Naive thymus-derived CD4-positive, alpha-beta T cell (primary cell): Measurements from ENCODE around the gene TRIO. TPM values are rescaled to one million over a fixed set of nuclear protein-coding genes. Genes with fewer than 3 reads are reported as not detected.

ENCODE experiments used
- ATAC-seq: fragments of 150-1000 bp; cut with Tn5 transposase; 2 replicates; pipeline ENCODE4 v1.10.0; 2021; ENCODE audit warnings: mild to moderate bottlenecking, moderate library complexity
- CTCF ChIA-PET: fragments of 350-600 bp; sonication (Branson Sonifier 250); formaldehyde crosslinking; loops from one replicate; lab custom pipeline; 2021; ENCODE audit warnings: antibody characterized with exemption; lab: Charles Lee
- POLR2A ChIA-PET: fragments of 350-600 bp; sonication (Branson Sonifier 250); formaldehyde crosslinking; loops from one replicate; lab custom pipeline; 2021; ENCODE audit warnings: antibody characterized with exemption, inconsistent platforms; lab: Charles Lee
- DNase-seq, 9 donors: peaks; one replicate each; pipeline versions ENCODE4 v3.0.0 to v3.0.0-alpha.2; 2020 to 2022; ENCODE audit warnings: mixed read lengths in 1 of 9
- H3K27ac ChIP-seq: one replicate; pipeline ENCODE4 v1.7.0; 2013; ENCODE audit warnings: mild to moderate bottlenecking, low read depth, low read length, moderate library complexity
- H3K27me3 ChIP-seq, 2 donors: one replicate each; pipeline ENCODE4 v1.7.0; 2013; ENCODE audit warnings: low read length in 2 of 2, mild to moderate bottlenecking in 2 of 2, moderate library complexity in 2 of 2; ENCODE audit not compliant: control insufficient read depth in 2 of 2, insufficient read depth in 2 of 2
- H3K36me3 ChIP-seq, 3 experiments: 1 replicate in 2 of 3; 2 replicates in 1 of 3; pipeline ENCODE4 v1.7.0; 2013; ENCODE audit warnings: low read length in 3 of 3, mild to moderate bottlenecking in 3 of 3, moderate library complexity in 1 of 3; ENCODE audit not compliant: insufficient read depth in 3 of 3, control insufficient read depth in 2 of 3
- H3K4me1 ChIP-seq, 2 donors: one replicate each; pipeline ENCODE4 v1.7.0; 2013; ENCODE audit warnings: low read length in 2 of 2, mild to moderate bottlenecking in 2 of 2, moderate library complexity in 1 of 2; ENCODE audit not compliant: control insufficient read depth in 2 of 2, insufficient read depth in 2 of 2
- H3K4me3 ChIP-seq: 2 replicates; pipeline ENCODE4 v1.7.0; 2013; ENCODE audit warnings: mild to moderate bottlenecking, low read length
- H3K9me3 ChIP-seq, 3 experiments: 1 replicate in 2 of 3; 2 replicates in 1 of 3; pipeline ENCODE4 v1.7.0; 2013; ENCODE audit warnings: low read length in 3 of 3; ENCODE audit not compliant: control insufficient read depth in 2 of 3
- H3K27ac Mint-ChIP-seq, 9 donors: one replicate each; pipeline ENCODE4 v1.8.0; 2020 to 2022; ENCODE audit warnings: mixed read lengths in 9 of 9, mild to moderate bottlenecking in 8 of 9, moderate library complexity in 5 of 9, inconsistent platforms in 2 of 9
- H3K27me3 Mint-ChIP-seq, 5 donors: one replicate each; pipeline ENCODE4 v1.8.0; 2021 to 2022; ENCODE audit warnings: mixed read lengths in 5 of 5, mild to moderate bottlenecking in 1 of 5
- H3K36me3 Mint-ChIP-seq, 5 donors: one replicate each; pipeline ENCODE4 v1.8.0; 2020 to 2022; ENCODE audit warnings: mixed read lengths in 5 of 5, mild to moderate bottlenecking in 3 of 5, inconsistent platforms in 1 of 5
- H3K4me1 Mint-ChIP-seq, 7 donors: one replicate each; pipeline ENCODE4 v1.8.0; 2020 to 2022; ENCODE audit warnings: mixed read lengths in 7 of 7, mild to moderate bottlenecking in 3 of 7, inconsistent platforms in 1 of 7
- H3K4me3 Mint-ChIP-seq, 10 donors: one replicate each; pipeline ENCODE4 v1.8.0; 2020 to 2022; ENCODE audit warnings: mild to moderate bottlenecking in 10 of 10, mixed read lengths in 10 of 10, moderate library complexity in 6 of 10, inconsistent platforms in 2 of 10
- H3K9me3 Mint-ChIP-seq, 11 donors: one replicate each; pipeline ENCODE4 v1.8.0; 2020 to 2022; ENCODE audit warnings: mixed read lengths in 11 of 11, mild to moderate bottlenecking in 4 of 11, inconsistent platforms in 1 of 11, moderate library complexity in 1 of 11
- intact Hi-C, 2 donors: fragments of 100-400 bp; cut with micrococcal nuclease; formaldehyde crosslinking; loops; one replicate each; pipeline ENCODE4 v1.15.1; 2023
- polyA plus RNA-seq, 2 donors: library from polyadenylated mRNA; unstranded; fragments of 300-500 nt; fragmentation: Illumina TruSeq; gene quantifications; one replicate each; pipeline ENCODE4 v1.2.3, GENCODE V29; 2021
- total RNA-seq, 6 experiments: library from RNA in 5 of 6; stranded (reverse) in 5 of 6; gene quantifications; 1 replicate in 5 of 6; 2 replicates in 1 of 6; pipeline ENCODE4 v1.2.3 and lab custom pipeline; 2021 to 2026

The TRIO gene
- total and polyA plus RNA-seq, 7 experiments from 2014 or later, result 0.16 to 45.9 (median 5.7) TPM

- no peak overlapping the region for H3K27ac Mint-ChIP-seq
- peaks cover 0 to 10% (median 3%) of the 10 kb centered on the region in 5 donors for H3K27me3 Mint-ChIP-seq
- no peak for ATAC-seq
- Histone ChIP-seq H3K9me3 (no peaks in the 10 kb centered on the region), H3K27ac (no peak overlapping the region), H3K27me3 (no peaks in the 10 kb centered on the region), H3K36me3 (no peaks in the 10 kb centered on the region), H3K4me3 (no peak overlapping the region), H3K4me1 (no peaks in the 10 kb centered on the region)
- H3K4me3 Mint-ChIP-seq, result no peak overlapping the region
- no peak for DNase-seq
- peaks cover 0 to 6% (median 0%) of the 10 kb centered on the region in 5 donors for H3K36me3 Mint-ChIP-seq
- H3K9me3 Mint-ChIP-seq, result peaks cover 0 to 19% (median 9%) of the 10 kb centered on the region in 11 donors
- CTCF ChIA-PET, result no interaction called here
- peaks cover 0 to 9% (median 0%) of the 10 kb centered on the region in 7 donors for H3K4me1 Mint-ChIP-seq
- intact Hi-C loops, result no loop called here
- POLR2A ChIA-PET, result no interaction called here
Observed at GRCh38 chr5:14518638-14519037, 375.5 kb downstream of the TRIO start.

GRCh38 chr5:14521748-14522147 lies 378.6 kb downstream of the TRIO start:
- H3K4me1 ChIP-seq, result no peaks in the 10 kb centered on the region
- H3K36me3 ChIP-seq, result no peaks in the 10 kb centered on the region
- H3K9me3 Mint-ChIP-seq, result peaks cover 0 to 14% (median 4%) of the 10 kb centered on the region in 11 donors
- ATAC-seq, result no peak
- H3K27me3 Mint-ChIP-seq, result peaks cover 0 to 10% (median 3%) of the 10 kb centered on the region in 5 donors
- ChIA-PET POLR2A (no interaction called here), CTCF (no interaction called here)
- H3K27me3 ChIP-seq, result no peaks in the 10 kb centered on the region
- H3K9me3 ChIP-seq, result no peaks in the 10 kb centered on the region
- intact Hi-C loops, result no loop called here
- H3K4me1 Mint-ChIP-seq, result peaks cover 0 to 9% (median 0%) of the 10 kb centered on the region in 7 donors
- H3K27ac ChIP-seq, result no peak overlapping the region
- H3K4me3 Mint-ChIP-seq, result no peak overlapping the region
- no peak for DNase-seq
- no peaks in the 10 kb centered on the region for H3K36me3 Mint-ChIP-seq
- no peak overlapping the region for H3K4me3 ChIP-seq
- H3K27ac Mint-ChIP-seq, result no peak overlapping the region

GRCh38 chr5:14522721-14523120 lies 379.6 kb downstream of the TRIO start:
- Mint-ChIP-seq H3K4me3 (no peak overlapping the region), H3K4me1 (peaks cover 0 to 8% (median 0%) of the 10 kb centered on the region in 7 donors), H3K36me3 (no peaks in the 10 kb centered on the region), H3K27ac (no peak overlapping the region), H3K27me3 (peaks cover 0 to 10% (median 2%) of the 10 kb centered on the region in 5 donors), H3K9me3 (peaks cover 0 to 12% (median 4%) of the 10 kb centered on the region in 11 donors)
- ATAC-seq (no peak), DNase-seq (no peak)
- POLR2A ChIA-PET, result no interaction called here
- Histone ChIP-seq H3K27me3 (no peaks in the 10 kb centered on the region), H3K9me3 (no peaks in the 10 kb centered on the region), H3K36me3 (no peaks in the 10 kb centered on the region), H3K4me1 (no peaks in the 10 kb centered on the region), H3K27ac (no peak overlapping the region), H3K4me3 (no peak overlapping the region)
- intact Hi-C loops, result no loop called here
- CTCF ChIA-PET, result no interaction called here

GRCh38 chr5:14523243-14524034 lies 380.3 kb downstream of the TRIO start:
- ChIA-PET POLR2A (no interaction called here), CTCF (no interaction called here)
- H3K4me3 ChIP-seq, result no peak overlapping the region
- H3K27ac ChIP-seq, result no peak overlapping the region
- H3K4me1 ChIP-seq, result no peaks in the 10 kb centered on the region
- intact Hi-C loops, result no loop called here
- H3K27me3 Mint-ChIP-seq, result peaks cover 0 to 10% (median 0%) of the 10 kb centered on the region in 5 donors
- H3K27me3 ChIP-seq, result no peaks in the 10 kb centered on the region
- DNase-seq (no peak), ATAC-seq (no peak)
- no peaks in the 10 kb centered on the region for H3K36me3 ChIP-seq
- no peaks in the 10 kb centered on the region for H3K9me3 ChIP-seq
- no peaks in the 10 kb centered on the region for H3K36me3 Mint-ChIP-seq
- no peak overlapping the region for H3K27ac Mint-ChIP-seq
- peaks cover 0 to 8% (median 0%) of the 10 kb centered on the region in 7 donors for H3K4me1 Mint-ChIP-seq
- peaks cover 0 to 11% (median 4%) of the 10 kb centered on the region in 11 donors for H3K9me3 Mint-ChIP-seq
- no peak overlapping the region for H3K4me3 Mint-ChIP-seq

- CTCF ChIA-PET, result no interaction called here
- Mint-ChIP-seq H3K9me3 (peaks cover 0 to 7% (median 0%) of the 10 kb centered on the region in 11 donors), H3K4me1 (peaks cover 0 to 8% (median 0%) of the 10 kb centered on the region in 7 donors), H3K27ac (no peak overlapping the region), H3K27me3 (peaks cover 0 to 10% (median 0%) of the 10 kb centered on the region in 5 donors), H3K4me3 (no peak overlapping the region), H3K36me3 (no peaks in the 10 kb centered on the region)
- Histone ChIP-seq H3K4me1 (no peaks in the 10 kb centered on the region), H3K27me3 (no peaks in the 10 kb centered on the region), H3K9me3 (no peaks in the 10 kb centered on the region), H3K36me3 (no peaks in the 10 kb centered on the region), H3K27ac (no peak overlapping the region), H3K4me3 (no peak overlapping the region)
- no peak for ATAC-seq
- POLR2A ChIA-PET, result no interaction called here
- intact Hi-C loops, result no loop called here
- no peak for DNase-seq
Observed at GRCh38 chr5:14525397-14525796, 382.3 kb downstream of the TRIO start.

- DNase-seq, result no peak
- H3K4me3 Mint-ChIP-seq, result no peak overlapping the region
- no peaks in the 10 kb centered on the region for H3K27me3 ChIP-seq
- peaks cover 0 to 4% (median 0%) of the 10 kb centered on the region in 11 donors for H3K9me3 Mint-ChIP-seq
- ATAC-seq, result no peak
- ChIA-PET POLR2A (interaction anchor here (0.9 kb wide), 1 partner anchor 34 kb away, joined by 5 read pairs; no protein-coding TSS in a partner anchor), CTCF (no interaction called here)
- no peaks in the 10 kb centered on the region for H3K36me3 Mint-ChIP-seq
- H3K27ac ChIP-seq, result no peak overlapping the region
- H3K27me3 Mint-ChIP-seq, result peaks cover 0 to 4% (median 0%) of the 10 kb centered on the region in 5 donors
- intact Hi-C loops, result no loop called here
- H3K4me1 ChIP-seq, result no peaks in the 10 kb centered on the region
- no peak overlapping the region for H3K4me3 ChIP-seq
- peaks cover 0 to 10% (median 0%) of the 10 kb centered on the region in 7 donors for H3K4me1 Mint-ChIP-seq
- H3K9me3 ChIP-seq, result no peaks in the 10 kb centered on the region
- H3K36me3 ChIP-seq, result no peaks in the 10 kb centered on the region
- no peak overlapping the region for H3K27ac Mint-ChIP-seq
Observed at GRCh38 chr5:14526493-14526892, 383.4 kb downstream of the TRIO start.

- no peaks in the 10 kb centered on the region for H3K36me3 ChIP-seq
- Mint-ChIP-seq H3K36me3 (no peaks in the 10 kb centered on the region), H3K4me1 (peaks cover 0 to 6% (median 0%) of the 10 kb centered on the region in 7 donors), H3K9me3 (peaks cover 0 to 1% (median 0%) of the 10 kb centered on the region in 11 donors), H3K4me3 (no peak overlapping the region), H3K27ac (no peak overlapping the region), H3K27me3 (no peaks in the 10 kb centered on the region)
- H3K4me3 ChIP-seq, result no peak overlapping the region
- intact Hi-C loops, result no loop called here
- H3K4me1 ChIP-seq, result no peaks in the 10 kb centered on the region
- no peak overlapping the region for H3K27ac ChIP-seq
- ATAC-seq, result no peak
- POLR2A ChIA-PET, result no interaction called here
- H3K27me3 ChIP-seq, result no peaks in the 10 kb centered on the region
- H3K9me3 ChIP-seq, result no peaks in the 10 kb centered on the region
- DNase-seq, result no peak
- CTCF ChIA-PET, result no interaction called here
Observed at GRCh38 chr5:14528115-14528514, 385.0 kb downstream of the TRIO start.
